ENCODE measurements around the gene NHLH1. TPM values are rescaled to one million over a fixed set of nuclear protein-coding genes. Genes with fewer than 3 reads are reported as not detected.

NHLH1 gene
- total RNA-seq (2014; rRNA removed; shearing (Covaris generic)) = 1.4 and 2.2 TPM in 2 replicates

DNA sequence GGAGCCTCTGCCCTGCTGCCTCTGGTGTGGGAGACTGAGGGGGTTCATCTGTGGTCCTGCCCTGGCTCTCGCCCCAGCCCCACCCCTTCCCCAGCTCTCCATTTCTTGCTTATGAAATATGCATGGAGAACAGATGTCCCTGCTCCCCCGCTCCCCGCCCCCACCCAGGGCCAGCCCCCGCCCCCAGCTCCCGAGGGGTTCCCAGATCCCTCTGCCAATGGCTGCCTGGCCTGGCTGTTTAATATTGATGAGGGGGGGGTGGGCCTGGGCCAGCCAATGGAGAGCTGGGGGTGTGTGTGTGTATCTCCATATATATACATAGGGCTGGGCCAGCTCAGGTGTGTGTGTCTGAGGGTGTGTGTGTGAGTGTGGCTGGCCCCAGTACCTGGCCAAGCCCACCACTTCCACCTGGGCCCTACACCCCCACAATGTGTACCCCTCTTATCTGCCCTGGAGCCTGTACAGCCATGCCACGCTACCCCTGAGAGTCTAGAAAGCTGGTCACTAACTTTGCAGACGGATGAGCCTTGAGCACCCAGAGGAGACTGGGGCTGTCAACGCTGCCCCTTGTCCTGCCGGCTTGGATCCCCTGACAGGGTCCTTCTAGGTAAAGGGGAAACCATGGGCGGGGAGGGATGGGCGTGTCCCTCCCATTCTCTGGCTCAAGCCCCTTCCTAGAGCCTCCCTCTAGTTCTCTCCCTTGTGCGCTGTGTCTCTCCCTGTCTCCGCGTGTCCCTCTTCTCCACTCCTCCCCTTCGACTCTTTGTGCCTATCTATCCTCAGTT, at the start of gene NHLH1:
Gene NHLH1, plus strand, starts transcription at position 341 of the 785 bp plus-strand sequence. CDS start 3,661 bp downstream, outside the sequence.
- peak within 1 kb of the TSS; percentile 76 for H3K27ac ChIP-seq
- peak; percentile 86 to 88 for DNase-seq
- H3K27me3 ChIP-seq = no peaks in the 10 kb centered on the region
- H3K9me3 ChIP-seq (replicated peaks) = no peaks in the 10 kb centered on the region
- no peaks in the 10 kb centered on the region for H3K36me3 ChIP-seq
- H3K4me1 ChIP-seq = peaks cover 36% of the 10 kb centered on the region
- H3K4me3 ChIP-seq = peak within 1 kb of the TSS; percentile 50

GRCh38 chr1:160322831-160323230, 44.0 kb upstream of the NHLH1 start:
- Histone ChIP-seq H3K36me3 (peaks cover 66% of the 10 kb centered on the region), H3K27me3 (no peaks in the 10 kb centered on the region), H3K27ac (no peak overlapping the region), H3K9me3 (replicated peaks) (no peaks in the 10 kb centered on the region; the same call in 1 of the 2 replicates), H3K4me1 (peaks cover 8% of the 10 kb centered on the region), H3K4me3 (no peak overlapping the region)
- DNase-seq = no peak

DNA sequence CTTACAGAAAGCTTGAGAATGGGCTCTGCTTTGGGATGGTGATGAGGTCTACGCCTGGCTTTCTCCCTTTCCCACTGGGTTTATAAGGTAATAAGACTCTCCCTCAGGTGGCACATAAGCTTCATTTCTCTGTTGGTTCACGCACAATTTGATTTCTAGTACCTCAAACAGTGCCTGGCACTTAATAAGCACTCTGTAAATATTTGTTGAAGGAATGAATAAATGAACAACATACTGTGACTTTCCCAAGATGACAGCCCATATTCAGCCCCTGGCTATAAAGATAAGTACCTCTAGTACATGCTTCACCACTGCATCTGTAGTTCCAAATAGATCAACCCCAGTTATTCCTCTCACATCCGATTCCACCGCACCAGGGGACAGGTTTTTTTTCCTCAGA, 41.6 kb upstream of the NHLH1 start:
- peaks cover 8% of the 10 kb centered on the region for H3K4me1 ChIP-seq
- H3K36me3 ChIP-seq = peaks cover 71% of the 10 kb centered on the region
- H3K27ac ChIP-seq = no peak overlapping the region
- H3K9me3 ChIP-seq (replicated peaks) = no peaks in the 10 kb centered on the region
- DNase-seq = no peak
- no peaks in the 10 kb centered on the region for H3K27me3 ChIP-seq
- no peak overlapping the region for H3K4me3 ChIP-seq

- Histone ChIP-seq H3K27me3 (no peaks in the 10 kb centered on the region), H3K9me3 (replicated peaks) (no peaks in the 10 kb centered on the region), H3K4me1 (peaks cover 8% of the 10 kb centered on the region), H3K36me3 (peaks cover 75% of the 10 kb centered on the region), H3K4me3 (no peak overlapping the region), H3K27ac (peak overlapping the region; percentile 29)
- peak; percentile 39 to 73 for DNase-seq
Observed at GRCh38 chr1:160326418-160326817, 40.5 kb upstream of the NHLH1 start.

- DNase-seq = no peak
- Histone ChIP-seq H3K27ac (no peak overlapping the region), H3K9me3 (replicated peaks) (no peaks in the 10 kb centered on the region), H3K36me3 (peaks cover 75% of the 10 kb centered on the region), H3K4me3 (no peak overlapping the region), H3K4me1 (peaks cover 8% of the 10 kb centered on the region), H3K27me3 (no peaks in the 10 kb centered on the region)
Observed at GRCh38 chr1:160328184-160328583, 38.7 kb upstream of the NHLH1 start.

- peaks cover 8% of the 10 kb centered on the region for H3K4me1 ChIP-seq
- H3K27ac ChIP-seq = no peak overlapping the region
- H3K36me3 ChIP-seq = peaks cover 79% of the 10 kb centered on the region
- H3K9me3 ChIP-seq (replicated peaks) = no peaks in the 10 kb centered on the region
- H3K4me3 ChIP-seq = no peak overlapping the region
- no peak for DNase-seq
- H3K27me3 ChIP-seq = no peaks in the 10 kb centered on the region
Observed at GRCh38 chr1:160330119-160330518, 36.8 kb upstream of the NHLH1 start.

DNA sequence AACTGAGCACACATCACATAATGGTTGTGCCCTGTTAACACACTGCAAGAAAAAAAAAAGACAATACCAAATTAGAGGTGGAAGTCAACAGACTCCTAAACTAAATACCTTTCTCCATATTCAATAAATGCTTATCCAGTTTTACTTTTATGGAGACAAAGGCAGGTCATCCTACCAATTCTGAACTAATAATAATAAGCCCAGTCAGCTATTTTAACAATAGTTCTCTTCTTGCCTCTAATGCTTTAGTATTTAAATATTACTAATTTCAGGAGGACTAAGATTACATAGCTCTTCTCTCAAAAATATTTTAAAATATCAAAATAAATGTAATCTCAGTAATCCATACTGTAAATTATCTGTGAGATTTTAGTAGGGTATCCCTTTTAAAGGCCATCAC, 34.4 kb upstream of the NHLH1 start:
- H3K4me3 ChIP-seq = no peak overlapping the region
- no peaks in the 10 kb centered on the region for H3K27me3 ChIP-seq
- no peaks in the 10 kb centered on the region for H3K4me1 ChIP-seq
- no peaks in the 10 kb centered on the region for H3K9me3 ChIP-seq (replicated peaks)
- H3K27ac ChIP-seq = no peak overlapping the region
- H3K36me3 ChIP-seq = peaks cover 74% of the 10 kb centered on the region
- DNase-seq = no peak

GRCh38 chr1:160338580-160338979, 28.3 kb upstream of the NHLH1 start:
- no peak overlapping the region for H3K4me3 ChIP-seq
- peaks cover 54% of the 10 kb centered on the region for H3K36me3 ChIP-seq
- DNase-seq = no peak
- no peaks in the 10 kb centered on the region for H3K9me3 ChIP-seq (replicated peaks)
- H3K4me1 ChIP-seq = 0 out of 2 replicates have a peak, but pooled peaks cover 7% of the 10 kb centered on the region
- H3K27ac ChIP-seq = no peak overlapping the region
- H3K27me3 ChIP-seq = no peaks in the 10 kb centered on the region

DNA sequence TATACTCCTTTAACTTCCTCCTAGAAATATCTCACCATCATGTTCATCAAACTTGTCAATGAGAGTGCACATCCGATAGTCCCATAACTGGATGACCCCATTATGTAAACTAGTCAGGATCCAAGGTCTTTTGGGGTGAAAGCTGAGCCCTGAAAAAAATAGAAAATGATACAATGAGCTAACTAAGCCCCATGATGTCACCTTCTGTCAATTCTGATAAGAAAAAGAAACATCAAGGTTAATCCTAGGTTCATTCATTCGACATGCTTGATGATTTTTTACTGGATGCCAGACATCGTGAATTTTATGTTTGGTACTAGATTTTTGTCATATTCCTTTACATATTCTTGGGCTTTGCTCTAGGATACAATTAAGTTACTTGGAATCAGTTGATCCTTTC, 26.7 kb upstream of the NHLH1 start:
- no peaks in the 10 kb centered on the region for H3K27me3 ChIP-seq
- H3K4me1 ChIP-seq = 0 out of 2 replicates have a peak, but pooled peaks cover 10% of the 10 kb centered on the region
- peaks cover 38% of the 10 kb centered on the region for H3K36me3 ChIP-seq
- no peak for DNase-seq
- H3K9me3 ChIP-seq (replicated peaks) = no peaks in the 10 kb centered on the region
- no peak overlapping the region for H3K4me3 ChIP-seq
- H3K27ac ChIP-seq = no peak overlapping the region

DNA sequence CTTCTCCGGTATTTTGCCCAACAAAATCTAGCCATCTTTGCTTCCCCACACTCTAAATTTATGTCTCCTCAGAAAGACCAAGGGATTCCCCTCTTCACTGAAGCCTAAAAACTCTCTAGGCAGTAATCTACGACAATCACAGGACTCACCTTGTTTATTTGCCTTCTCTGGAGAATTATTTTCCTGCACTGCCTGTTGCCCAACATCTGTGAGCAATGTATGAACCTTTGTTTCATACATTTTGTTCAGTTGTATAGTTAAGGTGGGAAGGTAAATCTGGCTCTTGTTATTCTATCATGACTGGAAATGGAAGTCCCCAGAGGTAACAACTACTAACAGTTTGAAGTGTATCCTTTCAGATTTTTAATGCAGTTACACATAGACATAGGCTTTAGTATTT, 26.0 kb upstream of the NHLH1 start:
- H3K27me3 ChIP-seq = no peaks in the 10 kb centered on the region
- no peaks in the 10 kb centered on the region for H3K9me3 ChIP-seq (replicated peaks)
- H3K36me3 ChIP-seq = peaks cover 40% of the 10 kb centered on the region
- no peak overlapping the region for H3K27ac ChIP-seq
- 0 out of 2 replicates have a peak, but pooled peaks cover 10% of the 10 kb centered on the region for H3K4me1 ChIP-seq
- no peak for DNase-seq
- H3K4me3 ChIP-seq = no peak overlapping the region

GRCh38 chr1:160342526-160342925, 24.3 kb upstream of the NHLH1 start:
- Histone ChIP-seq H3K4me3 (peak overlapping the region; percentile 95), H3K9me3 (replicated peaks) (no peaks in the 10 kb centered on the region), H3K36me3 (peaks cover 38% of the 10 kb centered on the region), H3K27me3 (no peaks in the 10 kb centered on the region), H3K27ac (peak overlapping the region; percentile 96), H3K4me1 (0 out of 2 replicates have a peak, but pooled peaks cover 10% of the 10 kb centered on the region)
- DNase-seq = no peak

- H3K27me3 ChIP-seq = no peaks in the 10 kb centered on the region
- peak within 1 kb of the TSS; percentile 96 for H3K27ac ChIP-seq
- DNase-seq = peak; percentile 94 to 96
- H3K9me3 ChIP-seq (replicated peaks) = no peaks in the 10 kb centered on the region
- H3K4me1 ChIP-seq = 0 out of 2 replicates have a peak, but pooled peaks cover 10% of the 10 kb centered on the region
- peaks cover 39% of the 10 kb centered on the region for H3K36me3 ChIP-seq
- H3K4me3 ChIP-seq = peak within 1 kb of the TSS; percentile 95
Observed at GRCh38 chr1:160342953-160343869, 23.7 kb upstream of the NHLH1 start, which contains the start of the genes COPA and NCSTN. TSS of gene COPA (minus strand) at chr1:160343250. CDS start at chr1:160343170, 80 bp downstream. TSS of gene NCSTN (plus strand) at chr1:160343383. CDS start at chr1:160343397, 14 bp downstream.

- DNase-seq = no peak
- Histone ChIP-seq H3K9me3 (replicated peaks) (no peaks in the 10 kb centered on the region), H3K27me3 (no peaks in the 10 kb centered on the region), H3K36me3 (peaks cover 35% of the 10 kb centered on the region), H3K4me1 (0 out of 2 replicates have a peak, but pooled peaks cover 10% of the 10 kb centered on the region), H3K27ac (peak overlapping the region; percentile 96), H3K4me3 (peak overlapping the region; percentile 95)
Observed at GRCh38 chr1:160344241-160344640, 22.6 kb upstream of the NHLH1 start.

- Histone ChIP-seq H3K27ac (no peak overlapping the region), H3K36me3 (peaks cover 35% of the 10 kb centered on the region), H3K4me1 (0 out of 2 replicates have a peak, but pooled peaks cover 10% of the 10 kb centered on the region), H3K9me3 (replicated peaks) (no peaks in the 10 kb centered on the region), H3K4me3 (no peak overlapping the region), H3K27me3 (no peaks in the 10 kb centered on the region)
- DNase-seq = no peak
Observed at GRCh38 chr1:160344936-160345335, 21.9 kb upstream of the NHLH1 start.
